Neuronal stem cell (in vitro differentiated cells): ENCODE results near the gene EIF4H.

Experiments used
- DNase-seq: peaks from one replicate; pipeline ENCODE4 v3.0.0-alpha.2; 2013; ENCODE audit warnings: low spot score
- H2AFZ ChIP-seq: one replicate; pipeline ENCODE4 v1.6.1; 2013; ENCODE audit warnings: mild to moderate bottlenecking, low read length, inconsistent platforms
- H2AK5ac ChIP-seq: 2 replicates; pipeline ENCODE4 v1.6.1; 2013; ENCODE audit warnings: low read depth, mild to moderate bottlenecking, inconsistent platforms, low read length, moderate library complexity, mixed read lengths
- H2BK120ac ChIP-seq: 2 replicates; pipeline ENCODE4 v1.6.1; 2013; ENCODE audit warnings: low read depth, mild to moderate bottlenecking, inconsistent platforms, low read length, moderate library complexity, mixed read lengths
- H2BK12ac ChIP-seq: one replicate; pipeline ENCODE4 v1.6.1; 2013; ENCODE audit warnings: low read length, inconsistent platforms
- H2BK15ac ChIP-seq: 2 replicates; pipeline ENCODE4 v1.6.1; 2013; ENCODE audit warnings: mild to moderate bottlenecking, low read length, inconsistent platforms, mixed read lengths
- H2BK5ac ChIP-seq: one replicate; pipeline ENCODE4 v1.6.1; 2013; ENCODE audit warnings: inconsistent platforms, mild to moderate bottlenecking, low read length, moderate library complexity
- H3K14ac ChIP-seq: one replicate; pipeline ENCODE4 v1.6.1; 2013; ENCODE audit warnings: low read length, inconsistent platforms
- H3K18ac ChIP-seq: 2 replicates; pipeline ENCODE4 v1.6.1; 2013; ENCODE audit warnings: low read length, inconsistent platforms
- H3K23ac ChIP-seq: 2 replicates; pipeline ENCODE4 v1.6.1; 2013; ENCODE audit warnings: low read depth, mild to moderate bottlenecking, mixed read lengths, low read length, inconsistent platforms; ENCODE audit not compliant: poor library complexity
- H3K27ac ChIP-seq: replicated peaks from 3 replicates; pipeline ENCODE4 v1.5.1; 2013; ENCODE audit warnings: low read length, inconsistent platforms
- H3K27me3 ChIP-seq, 3 experiments: 2 replicates each; pipeline ENCODE4 v1.6.1; 2013; ENCODE audit warnings: low read length in 3 of 3, mild to moderate bottlenecking in 2 of 3, inconsistent platforms in 1 of 3, low read depth in 1 of 3, mixed read lengths in 1 of 3, moderate library complexity in 1 of 3; ENCODE audit not compliant: control insufficient read depth in 3 of 3, insufficient read depth in 3 of 3
- H3K36me3 ChIP-seq, 2 donors: replicated peaks in 1 of 2; 2 replicates each; pipeline ENCODE4 v1.6.1; 2013; ENCODE audit warnings: low read length in 2 of 2; ENCODE audit not compliant: control insufficient read depth in 2 of 2, insufficient read depth in 2 of 2
- H3K4ac ChIP-seq: 2 replicates; pipeline ENCODE4 v1.6.1; 2013; ENCODE audit warnings: inconsistent platforms, mild to moderate bottlenecking, low read length, moderate library complexity
- H3K4me1 ChIP-seq, 2 donors: 1 replicate in 1 of 2; 2 replicates in 1 of 2; pipeline ENCODE4 v1.6.1; 2013; ENCODE audit warnings: low read length in 2 of 2, low read depth in 1 of 2; ENCODE audit not compliant: control insufficient read depth in 2 of 2, insufficient read depth in 1 of 2
- H3K4me2 ChIP-seq: one replicate; pipeline ENCODE4 v1.6.1; 2013; ENCODE audit warnings: mild to moderate bottlenecking, low read length, inconsistent platforms; ENCODE audit not compliant: insufficient read depth, poor library complexity, severe bottlenecking
- H3K4me3 ChIP-seq, 2 donors: 2 replicates each; pipeline ENCODE4 v1.5.1; 2013; ENCODE audit warnings: low read length in 2 of 2, mild to moderate bottlenecking in 2 of 2, inconsistent platforms in 1 of 2, moderate library complexity in 1 of 2
- H3K79me1 ChIP-seq: one replicate; pipeline ENCODE4 v1.6.1; 2013; ENCODE audit warnings: low read depth, mild to moderate bottlenecking, inconsistent platforms, low read length, moderate library complexity
- H3K9ac ChIP-seq: one replicate; pipeline ENCODE4 v1.6.1; 2013; ENCODE audit warnings: mild to moderate bottlenecking, low read depth, low read length, inconsistent platforms; ENCODE audit not compliant: poor library complexity
- H3K9me3 ChIP-seq, 2 donors: replicated peaks in 1 of 2; 2 replicates each; pipeline versions ENCODE3 to v1.6.1; 2013; ENCODE audit warnings: low read length in 2 of 2, mild to moderate bottlenecking in 2 of 2, inconsistent platforms in 1 of 2, low read depth in 1 of 2, mixed read lengths in 1 of 2, moderate library complexity in 1 of 2; ENCODE audit not compliant: control insufficient read depth in 2 of 2, insufficient read depth in 1 of 2
- H4K8ac ChIP-seq: one replicate; pipeline ENCODE4 v1.6.1; 2013; ENCODE audit warnings: low read depth, mild to moderate bottlenecking, inconsistent platforms, low read length, moderate library complexity
- H4K91ac ChIP-seq: one replicate; pipeline ENCODE4 v1.6.1; 2013; ENCODE audit warnings: low read length, low read depth, mild to moderate bottlenecking, inconsistent platforms; ENCODE audit not compliant: poor library complexity
- WGBS, 2 donors: extraction: QIAGEN DNeasy Blood & Tissue Kit; methylation state at CpG; one replicate each; pipeline ENCODE4 v1.1.7; 2013; ENCODE audit warnings: missing lambda C conversion rate in 2 of 2, mixed read lengths in 1 of 2; ENCODE audit not compliant: insufficient read length in 2 of 2, insufficient replicate concordance in 1 of 2; ENCODE audit errors: extremely low coverage in 2 of 2; 5-methylcytosine and 5-hydroxymethylcytosine counted together

Gene EIF4H

GRCh38 chr7:74187915-74188675 lies 13.9 kb downstream of the EIF4H start:
- no peak overlapping the region for H4K8ac ChIP-seq
- H3K14ac ChIP-seq = no peak overlapping the region
- peaks cover 0 to 2% of the 10 kb centered on the region in 2 donors for H3K9me3 ChIP-seq
- no peak overlapping the region for H4K91ac ChIP-seq
- no peak overlapping the region for H3K23ac ChIP-seq
- no peaks in the 10 kb centered on the region for H3K4me1 ChIP-seq
- H3K27me3 ChIP-seq = no peaks in the 10 kb centered on the region
- no peak overlapping the region for H3K18ac ChIP-seq
- no peak overlapping the region for H2BK5ac ChIP-seq
- H2BK15ac ChIP-seq = no peak overlapping the region
- H3K4me2 ChIP-seq = no peak overlapping the region
- H3K9ac ChIP-seq = no peak overlapping the region
- no CpG with 5 or more reads among the region's 11 CpGs for WGBS, 2 donors
- no peak overlapping the region for H3K4me3 ChIP-seq
- H2AK5ac ChIP-seq = no peak overlapping the region
- no peak overlapping the region for H2BK120ac ChIP-seq
- H3K27ac ChIP-seq = no peak overlapping the region
- H3K4ac ChIP-seq = no peak overlapping the region
- no peak overlapping the region for H2AFZ ChIP-seq
- H3K79me1 ChIP-seq = peaks cover 6% of the 10 kb centered on the region
- H3K36me3 ChIP-seq = peaks cover 43 to 98% of the 10 kb centered on the region in 2 donors
- no peak for DNase-seq
- H2BK12ac ChIP-seq = no peak overlapping the region

- no peak overlapping the region for H2BK5ac ChIP-seq
- peaks cover 0 to 2% of the 10 kb centered on the region in 2 donors for H3K9me3 ChIP-seq
- H3K9ac ChIP-seq = no peak overlapping the region
- no peak overlapping the region for H2AFZ ChIP-seq
- H3K4me1 ChIP-seq = no peaks in the 10 kb centered on the region
- DNase-seq = no peak
- peaks cover 6% of the 10 kb centered on the region for H3K79me1 ChIP-seq
- H3K36me3 ChIP-seq = peaks cover 60 to 98% of the 10 kb centered on the region in 2 donors
- no peak overlapping the region for H3K18ac ChIP-seq
- no peak overlapping the region for H2AK5ac ChIP-seq
- no CpG with 5 or more reads among the region's 7 CpGs for WGBS, 2 donors
- H2BK120ac ChIP-seq = no peak overlapping the region
- H4K8ac ChIP-seq = no peak overlapping the region
- no peak overlapping the region for H3K14ac ChIP-seq
- H3K23ac ChIP-seq = no peak overlapping the region
- no peak overlapping the region for H2BK15ac ChIP-seq
- H3K27ac ChIP-seq = no peak overlapping the region
- no peak overlapping the region for H2BK12ac ChIP-seq
- no peak overlapping the region for H3K4me3 ChIP-seq
- no peak overlapping the region for H3K4me2 ChIP-seq
- no peak overlapping the region for H3K4ac ChIP-seq
- no peak overlapping the region for H4K91ac ChIP-seq
- H3K27me3 ChIP-seq = no peaks in the 10 kb centered on the region
These were observed 16.1 kb downstream of the EIF4H start for GRCh38 chr7:74190259-74190658.

- H3K4me3 ChIP-seq = no peak overlapping the region
- H4K91ac ChIP-seq = no peak overlapping the region
- H3K27ac ChIP-seq = no peak overlapping the region
- H3K14ac ChIP-seq = no peak overlapping the region
- H3K27me3 ChIP-seq = no peaks in the 10 kb centered on the region
- WGBS, 2 donors = no CpG with 5 or more reads among the region's 9 CpGs
- no peaks in the 10 kb centered on the region for H3K4me1 ChIP-seq
- H2AK5ac ChIP-seq = no peak overlapping the region
- H3K18ac ChIP-seq = no peak overlapping the region
- no peak overlapping the region for H2BK5ac ChIP-seq
- no peak overlapping the region for H3K4ac ChIP-seq
- no peak overlapping the region for H3K4me2 ChIP-seq
- H3K9me3 ChIP-seq = peaks cover 0 to 2% of the 10 kb centered on the region in 2 donors
- H2BK120ac ChIP-seq = no peak overlapping the region
- H3K9ac ChIP-seq = no peak overlapping the region
- H2BK15ac ChIP-seq = no peak overlapping the region
- peaks cover 60 to 96% of the 10 kb centered on the region in 2 donors for H3K36me3 ChIP-seq
- H4K8ac ChIP-seq = no peak overlapping the region
- no peak overlapping the region for H3K23ac ChIP-seq
- no peak overlapping the region for H2BK12ac ChIP-seq
- no peak for DNase-seq
- H2AFZ ChIP-seq = no peak overlapping the region
- peaks cover 6% of the 10 kb centered on the region for H3K79me1 ChIP-seq
These were observed 17.1 kb downstream of the EIF4H start for GRCh38 chr7:74191231-74191630.

GRCh38 chr7:74193054-74193453 lies 18.9 kb downstream of the EIF4H start:
- no peak overlapping the region for H3K27ac ChIP-seq

More at GRCh38 chr7:74193054-74193453, 18.9 kb downstream of the EIF4H start:
- Histone ChIP-seq H2AFZ (no peak overlapping the region), H3K36me3 (peaks cover 57 to 93% of the 10 kb centered on the region in 2 donors), H3K27me3 (no peaks in the 10 kb centered on the region), H3K18ac (no peak overlapping the region), H2AK5ac (no peak overlapping the region), H3K9ac (no peak overlapping the region), H3K79me1 (peaks cover 6% of the 10 kb centered on the region), H2BK15ac (no peak overlapping the region), H2BK5ac (no peak overlapping the region), H3K23ac (no peak overlapping the region), H3K4me3 (no peak overlapping the region), H3K4ac (no peak overlapping the region), H3K4me1 (no peaks in the 10 kb centered on the region), H3K9me3 (peaks cover 0 to 2% of the 10 kb centered on the region in 2 donors), H4K91ac (no peak overlapping the region), H4K8ac (no peak overlapping the region), H3K4me2 (no peak overlapping the region), H2BK120ac (no peak overlapping the region), H2BK12ac (no peak overlapping the region), H3K14ac (no peak overlapping the region)
- DNase-seq = no peak
- WGBS, 2 donors = no CpG with 5 or more reads among the region's 8 CpGs
